DMS153 treated with DMSO at 0.1 percent for 48 hours (cell line): Measurements from ENCODE around the gene PLXNA3.

ENCODE experiments used
- DNase-seq: peaks from one replicate; lab custom pipeline; 2025; ENCODE audit not compliant: unreplicated experiment; lab: John Stamatoyannopoulos, UW

PLXNA3 gene

GRCh38 chrX:154458116-154458953, at the start of gene PLXNA3:
Gene PLXNA3, plus strand, starts transcription at chrX:154458281. Its CDS starts 1,903 bp downstream, at chrX:154460184.
- peak; percentile 2 for DNase-seq

DNA sequence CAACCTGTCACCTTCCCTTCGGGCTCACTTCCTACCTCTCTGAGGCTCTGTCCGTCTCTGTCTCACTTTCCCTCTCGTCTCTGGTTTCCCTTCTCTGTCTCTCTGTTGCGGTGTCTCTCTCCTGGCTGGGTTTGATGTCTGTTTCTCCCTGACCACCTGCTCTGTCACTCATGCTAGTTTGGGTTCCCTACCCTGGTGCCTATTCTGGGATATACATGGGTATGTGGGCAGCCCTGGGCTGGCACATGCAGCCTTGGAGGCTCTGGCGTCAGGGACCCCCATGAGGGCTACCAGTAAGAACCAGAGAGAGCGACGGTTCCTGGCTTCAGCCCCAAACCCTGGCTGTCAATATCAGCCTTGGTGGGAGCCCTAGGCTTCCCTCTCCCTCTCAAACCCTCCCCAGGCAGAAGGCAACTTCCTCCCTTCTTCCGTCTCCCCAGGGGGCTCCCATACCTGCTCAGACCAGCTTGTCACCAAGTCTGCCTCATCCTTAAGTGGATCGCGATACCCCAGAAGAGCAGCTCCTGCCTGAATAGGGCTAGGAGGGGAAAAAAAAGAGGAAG, 49.3 kb upstream of the PLXNA3 start:
- DNase-seq = no peak

GRCh38 chrX:154409222-154409871, 48.7 kb upstream of the PLXNA3 start, which contains the start of gene DNASE1L1:
Gene DNASE1L1, minus strand, starts transcription at chrX:154409254. Its CDS starts 3,686 bp downstream, at chrX:154405568.
- DNase-seq = no peak

DNA sequence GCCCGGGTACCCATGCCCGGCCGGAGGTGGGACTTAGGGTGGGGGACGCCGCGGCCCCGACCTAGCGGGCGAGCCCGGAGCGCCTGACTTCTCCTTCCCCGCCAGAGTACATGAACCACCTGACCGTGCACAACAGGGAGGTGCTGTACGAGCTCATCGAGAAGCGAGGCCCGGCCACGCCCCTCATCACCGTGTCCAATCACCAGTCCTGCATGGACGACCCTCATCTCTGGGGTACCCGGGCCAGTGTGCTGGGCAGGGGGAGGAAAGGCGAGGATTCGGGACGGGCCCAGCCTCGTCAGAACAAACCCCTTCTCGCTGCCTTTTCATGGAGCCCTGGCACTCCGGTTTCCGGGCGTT, 46.1 kb upstream of the PLXNA3 start:
- peak; percentile 18 for DNase-seq

- DNase-seq = no peak
Observed at GRCh38 chrX:154412468-154412867, 45.6 kb upstream of the PLXNA3 start.

DNA sequence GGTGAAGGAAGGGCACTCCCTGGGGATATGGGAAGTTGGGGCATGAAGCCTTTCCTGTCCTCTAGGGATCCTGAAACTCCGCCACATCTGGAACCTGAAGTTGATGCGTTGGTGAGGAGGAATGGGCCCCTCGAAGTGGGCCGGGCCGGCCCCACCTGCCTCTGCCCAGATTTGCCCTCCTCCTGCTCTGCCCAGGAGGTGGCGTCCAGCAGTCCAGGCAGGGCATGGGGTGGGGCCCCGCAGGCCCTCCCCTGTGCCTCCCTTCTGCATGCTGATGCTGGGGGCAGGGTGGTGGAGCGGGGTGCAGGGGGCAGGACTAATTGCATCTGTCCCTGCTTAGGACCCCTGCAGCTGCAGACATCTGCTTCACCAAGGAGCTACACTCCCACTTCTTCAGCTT, 44.9 kb upstream of the PLXNA3 start:
- DNase-seq = no peak

DNA sequence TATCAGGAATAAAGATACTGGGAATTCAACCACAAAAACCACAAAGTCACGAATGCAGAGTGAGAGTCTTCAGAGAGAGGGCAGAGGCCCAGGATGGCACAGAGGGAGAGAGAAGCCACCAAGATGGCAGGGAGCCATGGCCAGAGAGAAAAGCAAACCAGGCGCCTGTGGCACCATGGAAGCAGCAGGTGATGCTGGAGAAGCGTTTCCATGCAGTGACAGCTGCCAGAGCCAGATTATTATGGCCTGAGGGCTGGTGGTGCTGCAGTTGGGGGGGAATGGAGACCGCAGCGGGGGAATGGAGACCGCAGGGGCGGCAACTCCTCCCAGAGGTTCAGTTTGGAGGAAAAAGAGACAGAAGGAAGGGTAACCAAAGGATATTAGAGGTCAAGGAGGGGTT, 40.9 kb upstream of the PLXNA3 start:
- DNase-seq = no peak

GRCh38 chrX:154419189-154419588, 38.9 kb upstream of the PLXNA3 start:
- DNase-seq = no peak

DNA sequence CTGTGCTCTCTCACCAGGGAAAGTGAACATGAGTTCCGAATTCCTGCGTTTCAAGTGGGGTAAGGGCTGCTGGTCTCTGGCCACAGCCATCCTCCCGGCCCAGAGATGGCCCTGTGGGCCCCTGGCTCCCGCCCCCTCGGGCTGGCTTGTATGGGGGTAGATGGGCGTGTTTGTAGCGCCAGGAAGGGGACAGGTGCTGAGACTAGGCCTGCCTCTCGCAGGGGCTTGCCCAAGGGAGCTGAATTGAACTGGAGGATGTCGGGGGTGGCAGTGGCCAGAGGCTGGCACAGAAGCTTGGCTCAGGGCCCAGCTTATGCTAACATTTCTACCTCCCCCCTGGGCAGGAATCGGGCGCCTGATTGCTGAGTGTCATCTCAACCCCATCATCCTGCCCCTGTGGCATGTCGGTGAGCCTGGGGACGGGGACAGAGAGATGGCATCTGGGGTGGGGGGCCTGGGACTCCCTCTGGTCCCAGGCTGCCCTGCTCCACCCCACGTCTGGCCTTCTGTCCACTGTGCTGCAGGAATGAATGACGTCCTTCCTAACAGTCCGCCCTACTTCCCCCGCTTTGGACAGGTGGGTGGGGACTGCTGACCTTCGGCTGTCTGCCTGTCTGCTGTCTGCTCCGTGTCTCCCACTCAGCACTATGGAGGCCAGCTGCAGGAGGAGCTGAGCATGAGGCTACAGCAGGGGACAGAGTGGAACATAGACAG, 38.2 kb upstream of the PLXNA3 start:
- peak; percentile 25 for DNase-seq

DNA sequence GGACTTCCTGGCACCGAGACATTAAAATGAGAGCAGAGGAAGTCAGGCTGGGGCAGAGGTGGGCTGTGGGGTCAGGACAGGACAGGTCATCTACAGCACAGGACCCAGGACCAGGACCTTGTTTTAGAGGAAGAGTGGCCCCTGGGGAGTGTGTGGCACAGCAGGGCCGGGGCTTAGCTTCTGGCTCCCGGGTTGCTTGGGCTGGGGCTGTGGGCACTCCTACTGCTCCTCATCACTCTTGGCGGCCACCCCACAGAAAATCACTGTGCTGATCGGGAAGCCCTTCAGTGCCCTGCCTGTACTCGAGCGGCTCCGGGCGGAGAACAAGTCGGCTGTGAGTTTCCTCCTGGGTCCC, 37.7 kb upstream of the PLXNA3 start:
- no peak for DNase-seq

DNA sequence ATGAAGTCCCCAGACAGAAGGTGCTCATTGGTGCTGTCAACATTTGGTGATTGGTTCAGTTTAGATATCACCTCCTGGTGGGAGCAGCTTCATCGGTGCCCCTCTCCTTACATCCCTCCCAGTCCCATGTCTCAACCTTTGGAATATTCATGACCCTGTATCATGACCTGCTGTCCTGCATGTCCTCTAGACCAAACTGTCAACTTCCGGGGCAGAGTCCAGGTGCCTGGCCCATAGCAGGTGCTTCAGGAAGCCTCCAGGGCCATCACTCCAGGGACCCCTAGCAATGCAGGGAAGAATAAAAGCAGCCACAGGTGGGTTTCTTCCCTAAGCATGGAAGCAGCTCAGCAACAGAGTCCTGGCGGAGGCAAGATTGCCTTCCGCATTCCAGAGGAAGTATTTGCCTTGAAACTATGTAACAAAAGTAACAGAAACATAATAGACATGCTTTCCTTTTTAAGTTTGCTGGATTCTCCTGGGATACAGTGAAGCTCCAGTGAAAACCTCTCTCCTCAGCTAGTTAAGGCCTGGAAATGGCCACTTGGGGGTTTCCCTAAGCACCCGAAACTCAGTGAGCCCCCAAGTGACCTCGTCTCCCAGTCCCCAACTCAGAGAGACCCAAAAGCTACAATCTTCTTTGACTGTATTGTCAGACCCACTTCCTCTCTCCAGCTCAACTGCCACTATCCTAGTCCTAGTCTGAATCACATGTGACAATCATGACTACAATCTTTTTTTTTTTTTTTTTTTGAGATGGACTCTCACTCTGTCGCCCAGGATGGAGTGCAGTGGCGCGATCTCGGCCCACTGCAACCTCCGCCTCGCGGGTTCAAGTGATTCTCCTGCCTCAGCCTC, 30.9 kb upstream of the PLXNA3 start:
- DNase-seq = no peak

DNA sequence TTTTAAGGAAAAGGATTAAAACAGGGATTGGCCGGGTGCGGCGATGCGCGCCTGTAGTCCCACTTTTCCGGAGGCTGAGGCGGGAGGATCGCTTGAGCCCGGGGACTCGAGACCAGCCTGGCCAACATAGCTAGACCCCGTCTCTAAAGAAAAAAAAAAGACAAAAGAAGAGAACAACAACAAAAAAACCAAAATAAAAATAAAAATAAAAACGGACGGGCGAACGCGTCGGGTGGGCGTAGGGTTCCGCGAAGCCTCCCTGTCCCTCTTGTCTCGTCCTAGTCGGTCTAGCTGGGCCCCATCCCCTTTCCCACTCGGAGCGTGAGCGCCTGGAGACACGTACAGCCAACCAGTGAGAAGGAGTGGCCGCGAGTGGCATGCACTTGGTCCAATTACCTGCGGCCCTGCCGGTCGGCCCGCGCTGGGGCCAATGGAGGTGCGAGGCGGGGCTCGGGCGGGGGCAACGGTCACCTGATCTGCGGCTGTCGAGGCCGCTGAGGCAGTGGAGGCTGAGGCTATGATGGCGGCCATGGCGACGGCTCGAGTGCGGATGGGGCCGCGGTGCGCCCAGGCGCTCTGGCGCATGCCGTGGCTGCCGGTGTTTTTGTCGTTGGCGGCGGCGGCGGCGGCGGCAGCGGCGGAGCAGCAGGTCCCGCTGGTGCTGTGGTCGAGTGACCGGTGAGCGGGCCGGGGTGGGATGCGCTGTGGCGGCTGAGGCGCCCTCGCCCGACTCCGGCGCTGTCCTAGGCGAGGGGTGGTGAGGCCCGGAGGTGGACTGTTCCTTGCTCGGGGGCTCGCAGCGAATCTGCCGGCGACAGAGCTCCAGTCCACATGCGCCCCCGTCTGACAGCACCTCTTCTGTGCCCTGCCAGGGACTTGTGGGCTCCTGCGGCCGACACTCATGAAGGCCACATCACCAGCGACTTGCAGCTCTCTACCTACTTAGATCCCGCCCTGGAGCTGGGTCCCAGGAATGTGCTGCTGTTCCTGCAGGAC, 29.6 kb upstream of the PLXNA3 start, which contains the start of gene ATP6AP1:
Gene ATP6AP1, plus strand, starts transcription at position 502 of the 996 bp plus-strand sequence. Its CDS starts 16 bp downstream, at position 518.
- peak; percentile 93 for DNase-seq

DNA sequence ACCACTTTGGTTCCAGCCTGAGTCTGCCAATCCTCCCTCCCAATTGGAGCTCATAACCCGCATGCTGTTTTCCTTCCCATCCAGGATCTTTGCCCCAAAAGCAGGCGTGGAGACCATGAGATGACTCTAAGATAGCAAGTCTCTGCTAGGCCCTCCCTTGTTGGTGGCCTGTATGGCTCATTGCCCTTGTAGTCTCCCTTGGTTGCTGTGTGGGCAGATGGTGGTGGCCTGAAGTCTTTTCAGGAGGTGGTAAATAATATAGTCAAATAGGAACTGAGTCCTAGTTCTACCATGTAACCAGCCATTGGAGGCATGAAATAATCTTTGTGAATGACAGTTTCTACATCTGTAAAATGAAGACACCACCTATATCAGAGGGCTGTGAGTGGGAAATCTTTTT, 28.4 kb upstream of the PLXNA3 start:
- DNase-seq = no peak

- no peak for DNase-seq
Observed at GRCh38 chrX:154430479-154430878, 27.6 kb upstream of the PLXNA3 start.

DNA sequence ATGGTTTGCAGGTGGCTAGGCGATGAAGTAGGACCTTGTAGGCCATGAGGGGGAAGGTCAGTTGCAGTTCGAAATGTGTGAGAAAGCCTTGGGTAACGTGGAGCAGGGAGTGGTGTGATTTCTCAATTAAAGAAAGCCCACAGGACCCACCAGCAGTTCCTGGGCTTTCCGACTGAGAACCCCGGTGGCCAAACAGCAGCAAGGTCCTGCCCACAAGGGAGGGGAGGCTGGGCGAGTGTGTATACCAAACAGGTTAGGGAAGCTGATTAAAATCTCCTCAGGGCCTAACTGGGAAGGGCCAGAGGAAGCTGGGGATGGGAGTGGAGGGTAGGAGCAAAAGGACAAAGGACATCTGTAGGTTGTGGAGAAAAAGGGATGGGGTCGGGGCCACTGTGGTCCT, 27.2 kb upstream of the PLXNA3 start:
- no peak for DNase-seq

GRCh38 chrX:154431341-154431740, 26.7 kb upstream of the PLXNA3 start:
- no peak for DNase-seq

GRCh38 chrX:154432210-154432609, 25.9 kb upstream of the PLXNA3 start:
- no peak for DNase-seq

DNA sequence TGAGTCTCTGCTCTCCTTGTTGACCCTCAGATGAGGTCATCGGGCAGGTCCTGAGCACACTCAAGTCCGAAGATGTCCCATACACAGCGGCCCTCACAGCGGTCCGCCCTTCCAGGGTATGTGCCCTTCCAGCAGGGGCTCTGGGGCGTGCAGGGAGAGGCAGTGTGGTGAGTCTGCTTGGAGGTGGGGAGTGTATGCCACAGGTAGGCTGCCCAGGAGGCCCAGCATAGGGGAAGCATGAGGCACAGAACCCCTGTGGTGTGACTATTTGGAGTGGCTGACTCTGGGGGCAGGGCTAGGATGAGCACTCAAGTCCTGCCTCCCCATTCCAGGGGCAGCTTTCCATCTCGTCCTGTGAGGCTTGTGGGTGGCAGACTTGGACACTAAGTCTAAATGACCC, 24.5 kb upstream of the PLXNA3 start:
- DNase-seq = no peak
